ENCODE data around the gene SBNO2. TPM values are rescaled to one million over a fixed set of nuclear protein-coding genes. Genes with fewer than 3 reads are reported as not detected.

Gene SBNO2
- total and polyA plus RNA-seq, 9 of the 15 experiments (the other 6 are each of a cell fraction or from before 2014, with no cell fraction given) = 0.01 to 46.2 (median 6.7) TPM

DNA sequence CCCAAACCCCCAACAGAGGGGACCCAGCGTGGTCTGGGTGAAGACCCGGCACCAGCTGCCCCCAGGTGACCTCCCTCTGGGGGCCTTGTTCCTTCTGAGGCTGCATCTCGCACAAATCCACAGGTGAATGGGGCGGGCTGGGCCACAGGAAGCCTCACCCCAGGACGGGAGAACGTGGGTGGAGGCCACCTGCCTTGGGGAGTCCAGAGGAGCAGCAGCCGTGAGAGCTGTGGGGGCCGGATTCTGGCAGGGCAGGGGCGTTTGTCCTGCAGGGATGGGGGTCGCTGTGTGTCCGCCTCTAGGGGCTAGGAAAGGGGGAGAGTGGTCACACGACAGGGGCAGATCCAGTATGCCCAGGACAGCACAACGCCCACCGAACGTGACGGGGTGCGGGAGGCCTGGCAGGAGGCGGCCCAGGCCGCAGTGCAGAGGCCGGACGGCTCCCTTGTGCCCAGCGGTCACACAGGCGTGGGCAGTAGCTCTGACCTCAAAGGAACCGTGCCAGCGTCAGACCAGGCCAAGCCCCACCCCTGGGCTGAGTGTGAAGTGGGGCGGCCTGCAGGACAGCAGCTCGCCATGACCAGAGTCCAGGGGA lies 85.6 kb downstream of the SBNO2 start:
- intact Hi-C loops (cut with micrococcal nuclease) (no loop called here), in situ Hi-C loops (cut with MboI) (no loop called here)
- Histone ChIP-seq H3K79me2 (ENCODE audit: control insufficient read depth, insufficient read depth, low read length) (peaks cover 18% of the 10 kb centered on the region), H3K27me3 (ENCODE audit: control insufficient read depth in 2 of 2, insufficient read depth in 2 of 2, low read length in 2 of 2) (no peaks in the 10 kb centered on the region), H3K4me3 (no peak overlapping the region), H2AFZ (ENCODE audit: low read depth, low read length) (no peak overlapping the region), H3K9me1 (ENCODE audit: control insufficient read depth, insufficient read depth, low read length) (peaks cover 3% of the 10 kb centered on the region), H3K9me3 (replicated peaks; ENCODE audit: control insufficient read depth, insufficient read depth, low read depth, low read length) (no peaks in the 10 kb centered on the region), H3K9ac (ENCODE audit: insufficient read depth in 1 of 2, low read depth in 2 of 2, low read length in 2 of 2) (peak overlapping the region in 1 of 2 experiments; percentile 52; a peak in 1 of 4 replicates), H3K27ac (ENCODE audit: extremely low read depth, low read depth, low read length) (no peak overlapping the region), H3K4me1 (replicated peaks in 1 of 2; ENCODE audit: control insufficient read depth in 2 of 2, insufficient read depth in 2 of 2, low read length in 2 of 2) (peaks cover 0 to 68% of the 10 kb centered on the region in 2 experiments; a peak in 3 of 5 replicates), H3K4me2 (ENCODE audit: insufficient read depth, low read length) (no peak overlapping the region), H3K36me3 (ENCODE audit: control insufficient read depth, insufficient read depth, low read length) (peaks cover 82% of the 10 kb centered on the region), H4K20me1 (replicated peaks; ENCODE audit: control insufficient read depth, insufficient read depth, low read length) (no peaks in the 10 kb centered on the region)
- DNase-seq (ENCODE audit: extremely low read depth in 1 of 4, low spot score in 3 of 4) = no peak
- 94% methylated on average over 7 of the region's 27 CpGs for WGBS (ENCODE audit: insufficient coverage, low coverage, missing lambda C conversion rate)
- ATAC-seq = no peak
- POLR2A ChIA-PET = interaction anchor here (0.6 to 1.2 kb wide), 5 partner anchors 8 to 153 kb away, joined by 3 to 4 read pairs (median 3); partner anchors contain the start of gene ATP5F1D
- FAIRE-seq = no peak
- CTCF ChIA-PET (ENCODE audit: low intra/inter-chr PET ratio) = no interaction called here
- no peak for TF ChIP-seq ARNT (IDR thresholded peaks at IDR 0.05)
- peak; percentile 71 for TF ChIP-seq POLR2G (IDR thresholded peaks at IDR 0.05; ENCODE audit: low read depth, low read length)
- TF ChIP-seq RBFOX2 (IDR thresholded peaks at IDR 0.05; ENCODE audit: low read depth, low read length) = peak; percentile 59
- no peak for TF ChIP-seq HDGF (IDR thresholded peaks at IDR 0.05)
- TF ChIP-seq TCFL5 (CRISPR knock-in tag; conservative IDR thresholded peaks at IDR 0.05) = no peak
- TF ChIP-seq RBM22 (IDR thresholded peaks at IDR 0.05; ENCODE audit: low read depth, low read length, poor library complexity, severe bottlenecking) = peak; percentile 3
- TF ChIP-seq, protein P1, sequence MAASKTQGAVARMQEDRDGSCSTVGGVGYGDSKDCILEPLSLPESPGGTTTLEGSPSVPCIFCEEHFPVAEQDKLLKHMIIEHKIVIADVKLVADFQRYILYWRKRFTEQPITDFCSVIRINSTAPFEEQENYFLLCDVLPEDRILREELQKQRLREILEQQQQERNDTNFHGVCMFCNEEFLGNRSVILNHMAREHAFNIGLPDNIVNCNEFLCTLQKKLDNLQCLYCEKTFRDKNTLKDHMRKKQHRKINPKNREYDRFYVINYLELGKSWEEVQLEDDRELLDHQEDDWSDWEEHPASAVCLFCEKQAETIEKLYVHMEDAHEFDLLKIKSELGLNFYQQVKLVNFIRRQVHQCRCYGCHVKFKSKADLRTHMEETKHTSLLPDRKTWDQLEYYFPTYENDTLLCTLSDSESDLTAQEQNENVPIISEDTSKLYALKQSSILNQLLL (CRISPR knock-in tag; IDR thresholded peaks at IDR 0.05; ENCODE audit: borderline replicate concordance) = no peak
- 0 out of 2 replicates have a peak, but pooled peaks have one; percentile 17 for TF ChIP-seq POLR2A (conservative IDR thresholded peaks at IDR 0.05)
- BruUV-seq (replicated peaks) = no TSS peak
